ENCODE data around the gene GNAL.
"Not testable (repeated sequence)": the region's sequence is repeated elsewhere in the genome, so short reads cannot be mapped to it uniquely, and the experiment has no call there.

GNAL gene

DNA sequence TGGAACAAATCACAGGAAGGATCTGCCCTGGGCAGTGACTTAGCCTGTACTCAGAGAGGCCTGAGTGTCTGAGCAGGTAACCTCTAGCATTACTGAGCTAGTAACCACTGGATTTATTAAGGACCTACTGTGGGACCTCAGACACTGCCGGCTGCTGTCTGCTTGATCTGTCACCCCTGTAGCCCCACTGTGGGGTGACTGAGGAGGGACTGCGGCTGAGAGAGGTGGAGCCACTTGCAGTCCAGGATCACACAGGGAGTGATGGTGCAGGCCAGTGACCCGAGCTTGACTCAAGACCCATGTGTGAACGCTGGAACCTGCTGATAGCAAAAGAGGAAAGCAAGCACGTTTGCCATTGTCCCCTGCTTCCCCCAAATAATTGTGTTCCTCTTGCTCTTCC is 177.7 kb downstream of the GNAL start:
- in situ Hi-C loops (cut with MboI; ENCODE audit: low sequenced_read_pairs), result no loop called here

DNA sequence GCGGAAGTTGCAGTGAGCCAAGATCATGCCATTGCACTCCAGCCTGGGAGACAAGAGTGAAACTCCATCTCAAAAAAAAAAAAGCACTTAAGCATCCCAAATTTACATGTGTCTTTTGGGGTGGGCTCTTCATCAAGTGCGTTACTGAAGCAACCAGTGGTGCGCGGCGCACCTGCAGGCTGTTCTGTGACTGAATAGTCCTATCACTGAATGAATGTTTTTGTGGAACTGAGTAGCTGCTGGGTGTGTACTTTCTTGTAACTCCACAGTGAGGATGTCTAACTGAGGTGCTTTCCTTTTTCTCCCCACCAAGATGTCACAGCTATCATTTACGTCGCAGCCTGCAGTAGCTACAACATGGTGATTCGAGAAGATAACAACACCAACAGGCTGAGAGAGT is 179.2 kb downstream of the GNAL start:
- in situ Hi-C loops (cut with MboI; ENCODE audit: low sequenced_read_pairs), result no loop called here

DNA sequence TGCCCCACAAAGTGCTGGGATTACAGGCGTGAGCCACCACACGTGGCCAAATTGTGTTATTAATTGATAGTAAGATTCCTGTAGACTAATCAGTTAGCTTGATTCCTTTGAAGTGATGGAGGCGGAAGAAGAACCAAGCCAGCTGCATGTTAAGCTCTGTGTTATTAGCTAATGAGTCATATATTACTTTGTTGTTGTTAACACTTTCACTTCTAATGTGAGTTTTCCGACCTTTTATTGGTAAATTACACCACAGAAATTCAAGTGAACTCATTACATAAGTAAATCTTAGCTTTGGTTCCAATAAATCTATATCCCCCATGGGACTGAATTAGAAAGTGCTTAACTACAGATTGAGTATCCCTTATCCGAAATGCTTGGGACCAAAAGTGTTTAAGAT is 182.4 kb downstream of the GNAL start:
- in situ Hi-C loops (cut with MboI; ENCODE audit: low sequenced_read_pairs), result no loop called here

DNA sequence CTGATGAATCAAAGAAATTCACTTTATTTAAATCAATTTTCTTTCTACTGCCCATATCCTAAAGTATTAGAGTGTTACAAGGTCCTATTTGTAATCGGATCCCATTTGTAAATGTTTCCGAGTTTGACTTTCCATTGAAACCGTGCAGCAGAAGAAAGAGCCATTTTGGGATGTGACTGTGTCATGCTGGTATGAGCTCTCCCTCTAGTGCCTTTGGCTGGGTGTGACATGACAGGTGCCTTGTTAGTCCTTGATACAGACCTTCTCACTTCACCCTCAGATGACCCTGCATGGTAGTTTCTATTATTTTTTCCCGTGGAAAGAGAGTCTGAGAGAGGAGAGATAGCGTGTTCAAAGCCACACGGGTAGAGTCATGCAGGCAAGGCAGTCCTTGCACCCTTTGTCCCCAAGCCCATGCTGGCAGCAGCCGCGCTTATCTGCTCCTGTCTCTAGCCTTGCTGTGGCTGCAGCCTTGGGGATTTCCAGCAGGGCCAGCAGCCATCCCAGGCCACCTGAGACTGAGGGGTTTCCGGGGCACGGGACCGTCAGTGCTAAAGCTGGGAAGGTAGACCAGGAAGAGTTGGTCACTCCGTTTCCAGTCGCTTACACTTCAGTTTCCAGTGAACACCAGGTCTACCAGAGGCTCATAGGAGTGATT is 183.5 kb downstream of the GNAL start:
- in situ Hi-C loops (cut with MboI; ENCODE audit: low sequenced_read_pairs), result no loop called here

DNA sequence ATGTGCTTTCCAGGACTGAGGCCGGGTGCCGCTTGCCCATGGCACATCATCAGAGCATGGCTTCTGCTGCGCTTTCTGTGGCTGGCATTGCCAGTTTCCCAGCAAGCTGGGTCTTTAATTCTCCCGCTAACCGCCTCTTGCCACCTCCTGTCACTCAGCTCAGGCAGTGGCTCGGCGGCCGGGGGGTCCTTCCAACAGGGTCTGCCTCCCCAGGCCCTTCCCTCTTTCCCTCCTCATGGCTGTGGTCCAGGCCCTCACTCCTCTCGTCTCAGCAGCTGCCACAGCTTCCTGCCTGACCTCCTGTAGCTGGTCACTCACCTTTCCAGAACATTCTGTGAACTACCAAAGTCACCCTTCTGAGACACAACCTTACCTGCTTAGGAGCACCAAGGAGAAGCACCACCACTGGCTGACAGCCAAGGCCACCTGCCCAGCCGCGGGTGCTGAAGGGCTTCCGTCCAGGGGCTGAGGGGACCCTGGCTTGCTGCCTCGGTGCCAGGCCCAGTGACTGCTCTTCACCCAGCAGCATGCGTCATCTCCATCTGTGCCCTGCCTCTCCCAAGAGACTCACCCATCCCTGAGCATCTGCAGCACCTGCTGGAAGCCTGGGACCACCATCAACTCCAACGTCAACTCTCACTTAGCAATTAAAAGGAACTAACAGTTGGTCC is 184.7 kb downstream of the GNAL start:
- in situ Hi-C loops (cut with MboI; ENCODE audit: low sequenced_read_pairs), result no loop called here

DNA sequence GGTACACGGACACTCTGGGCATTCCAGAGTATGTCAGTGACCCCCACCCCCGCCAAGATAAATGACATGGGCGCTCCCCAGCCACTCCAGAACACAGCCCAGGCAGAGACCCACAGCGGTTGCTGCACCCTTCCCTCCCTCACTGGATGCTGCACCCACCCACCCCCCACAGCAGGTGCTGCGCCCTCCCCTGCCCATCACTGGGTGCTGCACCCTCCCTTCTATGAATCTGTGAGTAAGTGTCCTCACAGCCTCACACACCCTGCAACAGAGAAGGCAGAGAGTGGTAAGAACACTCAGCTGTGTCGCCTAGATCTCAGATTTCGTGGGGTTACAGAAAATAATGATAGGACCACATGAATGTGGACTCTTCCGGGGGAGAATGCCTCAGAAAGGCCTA is 185.6 kb downstream of the GNAL start:
- in situ Hi-C loops (cut with MboI; ENCODE audit: low sequenced_read_pairs), result no loop called here

DNA sequence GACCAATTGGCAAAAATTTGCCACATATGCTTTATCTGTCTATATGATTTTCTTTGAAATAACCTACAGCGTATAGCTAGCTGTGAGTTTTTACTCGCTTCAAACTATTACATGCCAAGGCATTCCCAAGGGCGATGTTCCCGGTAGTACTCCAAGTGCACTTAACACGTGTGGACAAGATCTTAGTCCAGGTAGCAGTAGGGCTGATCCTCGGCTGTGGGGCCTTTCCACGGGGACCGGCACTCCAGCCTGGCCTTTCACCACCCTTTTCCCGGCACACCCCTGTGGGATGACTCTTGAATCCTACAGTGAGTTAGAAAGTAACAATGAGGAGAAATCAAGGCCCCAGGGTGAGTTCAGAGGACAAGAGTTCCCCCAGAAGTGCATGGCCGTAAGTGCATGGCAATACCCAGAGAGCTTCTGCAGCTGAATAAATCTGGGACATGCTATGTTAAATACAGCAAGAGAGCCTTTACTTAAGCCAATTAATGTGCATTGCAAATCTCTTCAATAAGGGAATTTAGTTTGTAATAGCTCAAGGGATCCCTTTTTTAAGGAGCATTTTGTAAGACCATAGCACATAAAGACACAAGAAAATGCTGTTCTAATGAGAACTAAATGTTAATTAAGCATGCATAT is 188.6 kb downstream of the GNAL start:
- in situ Hi-C loops (cut with MboI; ENCODE audit: low sequenced_read_pairs), result no loop called here

DNA sequence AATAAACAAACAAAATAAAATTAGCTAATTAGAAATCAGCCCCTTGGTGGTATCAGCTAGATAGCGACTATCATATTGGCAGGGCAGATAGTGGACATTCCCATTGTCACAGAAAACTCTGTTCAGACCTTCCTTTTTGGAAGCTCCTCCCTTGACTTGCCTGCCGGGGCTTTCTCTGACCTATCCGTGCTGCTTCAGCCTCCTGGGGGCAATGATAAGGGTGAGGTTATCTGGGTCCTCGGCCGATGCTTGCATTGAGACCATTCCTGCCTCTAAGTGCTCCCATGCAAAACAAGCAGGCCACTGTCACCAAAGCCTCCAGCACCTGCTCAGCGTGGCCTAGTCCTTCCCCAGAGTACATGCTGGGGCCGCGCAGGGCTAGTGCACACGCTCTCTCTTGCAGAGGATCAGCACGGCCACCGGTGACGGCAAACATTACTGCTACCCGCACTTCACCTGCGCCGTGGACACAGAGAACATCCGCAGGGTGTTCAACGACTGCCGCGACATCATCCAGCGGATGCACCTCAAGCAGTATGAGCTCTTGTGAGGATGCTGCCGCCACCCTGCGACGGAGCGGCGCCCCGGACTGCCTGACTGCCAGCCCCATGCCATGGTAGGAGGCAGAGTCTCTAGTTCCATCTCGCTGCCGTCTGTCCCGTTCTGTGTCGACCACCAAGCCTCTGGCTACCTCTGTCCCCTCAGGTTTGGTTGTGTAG is 191.7 kb downstream of the GNAL start:
- in situ Hi-C loops (cut with MboI; ENCODE audit: low sequenced_read_pairs), result no loop called here

DNA sequence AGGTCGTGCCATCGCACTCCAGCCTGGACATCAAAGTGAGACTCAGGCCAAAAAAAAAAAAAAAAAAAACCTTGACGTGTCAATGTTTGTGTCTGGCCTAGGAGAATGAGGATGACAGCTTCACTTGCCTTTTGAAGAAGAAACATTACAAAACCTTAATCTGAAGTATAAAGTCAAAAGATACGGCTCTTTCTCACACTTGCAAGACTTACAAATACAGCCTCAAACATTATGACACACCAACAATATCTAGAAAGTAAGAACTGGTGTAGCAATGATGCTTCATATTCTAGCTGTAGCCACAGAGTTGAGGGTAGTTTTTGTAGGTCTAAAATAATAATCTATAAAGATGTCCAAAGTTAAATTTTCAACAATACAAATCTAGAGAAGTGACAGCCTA is 193.6 kb downstream of the GNAL start:
- in situ Hi-C loops (cut with MboI; ENCODE audit: low sequenced_read_pairs), result no loop called here

DNA sequence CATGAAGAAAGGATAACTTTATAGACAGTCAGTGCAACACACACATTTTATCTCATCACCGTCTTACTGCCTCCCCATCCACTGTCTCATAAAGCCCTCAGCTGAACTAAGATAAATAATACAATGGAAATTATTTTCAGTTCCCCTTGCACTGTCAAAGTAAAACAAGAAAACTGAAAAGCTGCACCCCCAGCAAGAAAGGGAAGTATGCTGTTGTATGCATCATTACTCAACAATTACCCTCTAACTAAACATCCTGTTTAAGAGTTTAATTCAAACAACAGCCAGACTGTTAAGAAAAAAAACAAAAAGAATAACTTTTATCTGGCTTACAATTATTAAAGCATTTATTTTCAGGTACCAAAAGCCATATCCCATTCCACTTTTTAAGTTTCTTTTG is 194.1 kb downstream of the GNAL start:
- in situ Hi-C loops (cut with MboI; ENCODE audit: low sequenced_read_pairs), result no loop called here

DNA sequence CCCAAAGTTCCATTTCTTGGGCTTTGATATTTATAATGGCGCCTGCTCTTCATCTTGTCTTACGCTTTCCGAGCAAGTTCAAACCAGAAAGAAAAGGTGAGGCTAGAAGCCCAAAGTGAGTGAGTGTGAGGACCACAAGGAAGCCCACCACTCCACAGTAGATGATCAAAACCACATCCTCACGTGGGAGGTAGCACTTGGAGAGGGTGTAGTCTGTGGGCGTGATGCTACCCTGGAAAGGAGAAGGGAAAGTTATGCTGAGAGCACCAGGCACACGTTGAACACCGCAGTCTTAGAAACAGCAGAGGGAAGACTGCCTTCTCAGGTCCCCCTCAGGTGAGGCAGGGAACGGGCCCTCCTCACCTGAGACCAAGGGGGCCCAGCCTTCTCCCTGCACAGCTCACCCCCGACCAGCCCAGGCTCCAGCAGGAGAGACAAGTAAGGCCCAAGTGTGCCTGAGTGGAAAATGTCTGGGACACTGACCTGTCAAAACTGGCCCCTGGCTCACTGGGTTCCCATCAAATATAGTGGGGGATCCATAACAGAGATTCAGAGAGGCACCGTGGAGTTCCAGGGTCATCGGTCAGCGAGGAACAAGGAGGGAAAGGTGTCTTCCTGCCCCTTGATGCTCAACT is 195.4 kb downstream of the GNAL start:
- in situ Hi-C loops (cut with MboI; ENCODE audit: low sequenced_read_pairs), result no loop called here

DNA sequence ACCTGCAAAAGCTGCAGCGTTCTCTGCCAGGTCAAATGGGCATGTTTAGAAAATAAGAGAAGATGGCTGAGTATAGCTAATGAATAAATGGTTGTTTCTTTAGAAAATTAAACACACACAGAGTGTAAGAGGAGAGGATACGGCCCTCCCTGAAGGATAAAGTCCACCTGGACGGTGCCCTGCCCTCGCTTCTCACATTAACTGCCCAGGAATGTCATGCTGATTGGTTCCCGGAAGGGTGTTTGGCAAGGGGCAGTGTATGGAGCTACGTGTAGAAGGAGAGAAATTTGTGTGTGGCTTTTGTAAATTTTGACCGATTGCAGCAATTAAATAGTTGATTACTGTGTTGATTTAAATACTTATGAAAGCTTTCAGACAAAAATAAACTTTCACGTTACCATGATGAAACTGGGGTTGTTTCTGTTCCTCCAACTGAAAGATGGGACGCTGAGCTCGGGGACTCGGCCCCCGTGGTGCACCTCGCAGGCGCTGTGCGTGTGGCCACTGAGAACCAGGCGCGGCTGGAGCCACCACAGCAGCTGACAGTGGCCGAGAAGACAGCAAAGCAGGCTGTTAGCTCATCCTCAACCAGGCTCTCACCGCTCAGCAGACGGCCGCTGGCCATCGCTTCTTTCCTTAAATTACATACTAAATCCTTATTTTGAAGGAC is 196.3 kb downstream of the GNAL start:
- in situ Hi-C loops (cut with MboI; ENCODE audit: low sequenced_read_pairs), result no loop called here

DNA sequence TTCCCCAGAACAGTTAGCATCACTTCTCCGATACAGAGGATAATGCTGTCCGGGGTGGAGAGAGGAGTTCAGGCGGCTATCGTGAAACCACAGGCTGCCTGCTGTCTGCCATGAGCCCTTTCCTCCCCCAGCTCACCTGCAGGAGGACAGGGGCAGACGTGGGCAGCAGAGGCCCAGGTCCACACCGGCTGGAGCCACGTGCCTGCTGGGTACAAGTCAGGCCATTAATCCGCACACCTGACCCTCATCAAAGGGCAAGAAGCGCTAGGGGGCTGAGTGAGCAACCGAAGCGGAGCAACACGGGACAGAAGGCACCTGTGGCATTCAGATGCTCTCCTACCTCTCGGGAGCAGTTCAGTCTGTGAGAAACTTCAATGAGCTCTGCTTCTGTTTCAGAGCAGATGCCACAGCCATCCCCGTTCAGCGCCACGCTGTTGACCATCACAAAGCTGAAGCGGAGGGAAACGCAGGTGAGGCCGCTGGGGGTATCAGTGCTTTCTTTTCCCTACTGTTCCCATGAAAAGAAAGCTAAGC is 197.6 kb downstream of the GNAL start:
- in situ Hi-C loops (cut with MboI; ENCODE audit: low sequenced_read_pairs), result no loop called here

DNA sequence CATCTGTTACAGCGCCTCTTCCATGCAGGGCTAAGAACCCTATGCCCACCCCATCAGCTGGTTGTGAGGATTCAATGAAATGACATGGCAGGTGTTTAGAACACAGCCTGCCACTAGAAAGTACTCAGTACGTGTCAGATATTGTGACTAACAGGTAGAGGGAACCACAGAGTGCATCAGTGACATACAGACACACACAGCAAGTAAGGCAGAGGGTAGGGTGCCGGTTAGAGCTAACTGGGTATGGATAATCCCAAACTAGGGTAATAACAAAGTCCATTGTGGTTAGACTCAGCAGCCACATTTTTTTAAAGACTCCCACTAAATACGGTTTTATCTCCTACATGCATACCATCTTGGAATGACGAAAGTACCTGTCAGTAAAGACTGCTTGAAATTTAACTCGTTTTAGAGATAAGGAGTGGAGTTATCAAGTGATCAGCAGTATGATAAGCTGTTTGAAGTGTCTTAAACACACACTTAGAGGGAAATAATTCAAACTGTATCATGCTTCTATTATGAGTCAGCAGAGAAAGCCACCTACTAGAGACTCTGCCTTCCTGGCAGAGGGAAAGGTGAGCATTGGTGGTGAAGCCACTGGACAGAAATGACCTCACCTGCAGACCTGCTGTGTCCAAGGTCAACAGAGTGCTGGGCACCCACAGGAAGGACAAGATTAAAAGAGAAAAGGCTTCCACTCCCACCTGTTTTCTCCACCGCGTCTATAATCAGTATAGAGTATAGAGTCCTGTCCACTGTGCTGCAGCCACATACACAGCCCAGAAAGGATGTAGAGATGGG is 198.5 kb downstream of the GNAL start:
- in situ Hi-C loops (cut with MboI; ENCODE audit: low sequenced_read_pairs), result no loop called here

DNA sequence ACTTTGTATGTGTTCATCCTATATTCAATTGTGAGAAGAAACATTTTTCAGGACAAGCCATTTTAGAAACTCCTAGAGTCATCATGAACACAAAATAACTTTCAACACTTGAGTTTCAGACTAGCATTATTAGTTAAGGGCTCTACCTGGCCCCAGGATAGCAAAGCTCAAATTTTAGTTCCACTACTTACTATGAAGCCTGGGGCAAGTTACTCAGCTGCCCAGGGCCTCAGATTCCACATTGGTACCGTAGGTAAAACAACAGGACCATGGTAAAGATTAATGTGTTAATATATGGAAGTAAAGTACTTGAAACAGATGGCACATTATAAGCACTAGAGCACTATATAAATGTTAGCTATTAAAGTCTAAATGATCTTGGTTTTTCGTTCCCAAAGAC is 199.7 kb downstream of the GNAL start:
- in situ Hi-C loops (cut with MboI; ENCODE audit: low sequenced_read_pairs), result no loop called here

DNA sequence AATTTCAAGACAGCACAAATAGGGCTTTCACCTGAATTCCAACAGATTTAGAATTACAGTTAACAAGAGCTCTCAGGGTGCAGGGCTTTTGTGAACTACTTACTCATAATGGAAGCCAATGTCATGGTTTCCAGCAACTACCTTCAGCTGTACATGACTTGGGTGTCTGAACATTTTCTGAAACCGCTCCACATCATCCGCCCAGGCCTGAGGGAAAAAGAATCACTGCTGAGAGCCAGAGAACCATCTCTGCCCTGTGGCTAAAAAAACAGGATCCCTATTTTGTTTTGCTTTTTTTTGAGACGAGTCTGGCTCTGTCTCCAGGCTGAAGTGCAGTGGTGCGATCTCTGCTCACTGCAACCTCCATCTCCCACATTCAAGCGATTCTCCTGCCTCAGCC is 200.2 kb downstream of the GNAL start:
- in situ Hi-C loops (cut with MboI; ENCODE audit: low sequenced_read_pairs), result no loop called here

DNA sequence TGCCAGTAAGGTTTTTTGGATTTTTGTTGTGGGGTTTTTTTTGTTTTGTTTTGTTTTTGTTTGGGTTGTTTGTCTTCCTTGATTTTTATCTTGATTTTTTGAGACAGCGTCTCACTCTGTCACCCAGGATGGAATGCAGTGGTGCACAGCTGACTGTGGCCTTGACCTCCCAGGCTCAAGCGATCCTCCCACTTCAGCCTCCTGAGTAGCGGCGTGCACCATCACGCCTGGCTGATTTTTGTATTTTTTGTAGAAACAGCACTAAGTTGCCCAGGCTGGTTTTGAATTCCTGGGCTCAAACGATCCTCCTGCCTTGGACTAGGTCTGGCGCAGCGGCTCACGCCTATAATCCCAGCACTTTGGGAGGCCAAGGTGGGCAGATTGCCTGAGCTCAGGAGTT is 202.7 kb downstream of the GNAL start:
- in situ Hi-C loops (cut with MboI; ENCODE audit: low sequenced_read_pairs), result no loop called here

DNA sequence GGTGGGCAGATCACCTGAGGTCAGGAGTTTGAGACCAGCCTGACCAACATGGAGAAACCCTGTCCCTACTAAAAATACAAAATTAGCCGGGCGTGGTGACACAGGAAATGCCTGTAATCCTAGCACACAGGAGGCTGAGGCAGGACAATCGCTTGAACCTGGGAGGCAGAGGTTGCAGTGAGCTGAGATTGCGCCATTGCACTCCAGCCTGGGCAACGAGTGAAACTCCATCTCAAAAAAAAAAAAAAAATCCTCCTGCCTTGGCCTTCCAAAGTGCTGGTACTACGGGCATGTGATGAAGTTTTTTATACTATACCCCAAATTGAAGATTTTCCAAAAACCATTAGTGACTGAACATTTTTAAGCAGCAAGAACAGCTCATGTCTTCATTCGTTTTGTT is 203.4 kb downstream of the GNAL start:
- in situ Hi-C loops (cut with MboI; ENCODE audit: low sequenced_read_pairs), result not testable (repeated sequence)

DNA sequence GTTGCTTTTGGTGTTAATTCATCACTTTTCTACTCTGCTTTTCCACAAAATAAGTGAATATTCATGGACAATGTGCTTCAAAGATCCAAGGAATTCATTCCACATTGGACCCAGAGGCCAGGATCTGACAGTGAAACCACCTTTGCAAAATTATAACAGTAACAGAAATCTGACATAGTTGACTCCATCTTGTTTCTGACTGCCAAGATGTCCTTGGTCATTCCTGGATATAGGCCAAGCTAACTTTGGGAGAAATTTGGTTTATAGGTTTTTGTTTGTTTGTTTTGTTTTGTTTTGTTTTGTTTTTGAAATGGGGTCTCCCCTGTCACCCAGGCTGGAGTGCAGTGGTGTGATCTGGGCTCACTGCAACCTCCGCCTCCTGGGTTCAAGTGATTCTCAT is 208.7 kb downstream of the GNAL start:
- in situ Hi-C loops (cut with MboI; ENCODE audit: low sequenced_read_pairs), result no loop called here

DNA sequence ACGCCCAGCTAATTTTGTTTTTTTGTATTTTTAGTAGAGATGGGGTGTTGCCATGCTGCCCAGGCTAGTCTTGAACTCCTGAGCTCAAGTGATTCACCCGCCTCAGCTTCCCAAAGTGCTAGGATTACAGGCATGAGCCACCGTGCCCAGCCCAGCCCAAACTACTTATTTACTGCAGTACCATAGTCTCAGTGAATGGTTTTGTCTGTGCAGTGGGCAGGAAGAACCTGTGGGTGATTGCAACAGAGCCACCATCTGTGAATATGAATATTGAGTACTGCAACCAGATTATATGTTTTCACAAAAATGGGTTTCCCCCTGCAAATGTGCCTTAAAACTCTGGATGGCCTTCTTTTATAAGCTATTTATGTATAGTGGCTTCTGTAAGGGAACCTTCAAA is 210.0 kb downstream of the GNAL start:
- in situ Hi-C loops (cut with MboI; ENCODE audit: low sequenced_read_pairs), result no loop called here

Measured in HL-60/S4 treated with retinoic acid at 250 ng/mL for 4 days and 3 days (cell line).